K562 (cell line): Measurements from ENCODE around the gene HDLBP. TPM values are rescaled to one million over a fixed set of nuclear protein-coding genes. Genes with fewer than 3 reads are reported as not detected.

ENCODE experiments used
- HES1 ChIP-seq: fragments of 450-650 bp; IDR thresholded peaks from 2 replicates; pipeline ENCODE4 v1.6.1; 2016; ENCODE audit warnings: low read depth, mild to moderate bottlenecking, moderate library complexity
- PTRF ChIP-seq: fragments of 450-650 bp; IDR thresholded peaks from 2 replicates; pipeline ENCODE4 v1.6.1; 2016; ENCODE audit warnings: mild to moderate bottlenecking, missing genetic modification characterization, missing compliant biosample characterization
- RBM25 ChIP-seq: fragments of 200-400 bp; formaldehyde crosslinking; IDR thresholded peaks from 2 replicates; pipeline ENCODE4 v1.6.1; 2018; ENCODE audit warnings: low read length, low read depth, moderate library complexity; ENCODE audit not compliant: severe bottlenecking
- SIN3A ChIP-seq, 2 experiments: fragments of 150-350 bp in 1 of 2; IDR thresholded peaks; 2 replicates each; pipeline ENCODE4 v1.6.1; 2011 to 2016; ENCODE audit warnings: borderline replicate concordance in 2 of 2, low read depth in 2 of 2, low read length in 2 of 2, mild to moderate bottlenecking in 2 of 2, moderate library complexity in 2 of 2; ENCODE audit not compliant: control insufficient read depth in 1 of 2
- UBTF ChIP-seq, 2 experiments: IDR thresholded peaks; 2 replicates each; pipeline ENCODE4 v1.6.1; 2012; ENCODE audit warnings: improper control_type of control experiment in 2 of 2, low read depth in 2 of 2, low read length in 2 of 2, borderline replicate concordance in 1 of 2
- polyA plus RNA-seq, 8 experiments: library from polyadenylated mRNA; depleted of rRNA in 4 of 8; stranded (reverse) in 5 of 8; unstranded in 3 of 8; fragments of >200 nt; fragmentation: Nextera tagmentation in 2 of 8; fragmentation: Illumina TruSeq in 1 of 8; extraction: Ambion mirVana in 2 of 8; extraction: Trizol in 1 of 8; gene quantifications; 2 replicates each; pipeline versions ENCODE4 v1.2.1 to v1.2.3, GENCODE V29; 2011 to 2014; ENCODE audit warnings: inconsistent platforms in 1 of 8, missing spikeins in 1 of 8
- total RNA-seq, 7 experiments: library from RNA; depleted of rRNA in 6 of 7; stranded (reverse); fragments of >200 nt in 6 of 7; fragmentation: Illumina TruSeq in 2 of 7; extraction: Trizol in 2 of 7; gene quantifications; 2 replicates each; pipeline versions ENCODE4 v1.2.1 to v1.2.3, GENCODE V29; 2011 to 2021; ENCODE audit warnings: low replicate concordance in 1 of 7

HDLBP gene
- total and polyA plus RNA-seq, 9 of the 15 experiments (the other 6 are each of a cell fraction or from before 2014, with no cell fraction given), result 24.4 to 378 (median 146) TPM

- TF ChIP-seq UBTF (IDR thresholded peaks at IDR 0.05; ENCODE audit: borderline replicate concordance in 1 of 2, low read depth in 2 of 2, low read length in 2 of 2), result no peak
- TF ChIP-seq SIN3A (IDR thresholded peaks at IDR 0.05; ENCODE audit: borderline replicate concordance in 2 of 2, control insufficient read depth in 1 of 2, low read depth in 2 of 2, low read length in 2 of 2), result no peak
- no peak for TF ChIP-seq HES1
- no peak for TF ChIP-seq RBM25
- no peak for TF ChIP-seq PTRF (tag)
Measured at GRCh38 chr2:241329669-241330615, 14.5 kb upstream of the HDLBP start (continued).
